Measurements from ENCODE around the gene SPA17. TPM values are rescaled to one million over a fixed set of nuclear protein-coding genes. Genes with fewer than 3 reads are reported as not detected.

SPA17 gene
- total RNA-seq, 2 experiments from 2014 or later, result 5.1 to 5.5 TPM

- no peaks in the 10 kb centered on the region for H4K20me1 ChIP-seq (ENCODE audit: insufficient read depth, low read length)
- H3K4me2 ChIP-seq (ENCODE audit: low read length), result no peak overlapping the region
- TF ChIP-seq EZH2phosphoT487 (IDR thresholded peaks at IDR 0.05; ENCODE audit: borderline replicate concordance, low read depth, low read length) (no peak), CTCF (conservative IDR thresholded peaks at IDR 0.05; ENCODE audit: low read length) (no peak)
These were observed 45.1 kb downstream of the SPA17 start for GRCh38 chr11:124718801-124719200.

GRCh38 chr11:124719534-124719933, 45.8 kb downstream of the SPA17 start:
- no peaks in the 10 kb centered on the region for H3K79me2 ChIP-seq (ENCODE audit: insufficient read depth, low read depth, low read length)
- no peak for DNase-seq (ENCODE audit: low spot score)
- intact Hi-C loops (cut with micrococcal nuclease; ENCODE audit: unreplicated experiment), result no loop called here
- no peak for TF ChIP-seq EZH2phosphoT487 (IDR thresholded peaks at IDR 0.05; ENCODE audit: borderline replicate concordance, low read depth, low read length)
- TF ChIP-seq CTCF (conservative IDR thresholded peaks at IDR 0.05; ENCODE audit: low read length), result no peak
- no peaks in the 10 kb centered on the region for H3K36me3 ChIP-seq (ENCODE audit: insufficient read depth, low read length)
- H3K4me1 ChIP-seq (ENCODE audit: insufficient read depth, low read length, poor library complexity, severe bottlenecking), result peaks cover 18% of the 10 kb centered on the region
- no peak overlapping the region for H3K4me3 ChIP-seq (ENCODE audit: low read depth, low read length, poor library complexity, severe bottlenecking)
- no peak overlapping the region for H3K4me2 ChIP-seq (ENCODE audit: low read length)
- no peaks in the 10 kb centered on the region for H3K9me2 ChIP-seq (ENCODE audit: insufficient read depth, low read length)
- ChIA-PET CTCF (ENCODE audit: unreplicated experiment) (no interaction called here), POLR2A (no interaction called here)
- H2AFZ ChIP-seq (ENCODE audit: low read length), result no peak overlapping the region
- H4K20me1 ChIP-seq (ENCODE audit: insufficient read depth, low read length), result no peaks in the 10 kb centered on the region
- H3K27ac ChIP-seq (ENCODE audit: low read depth, low read length, poor library complexity, severe bottlenecking), result no peak overlapping the region
- BruUV-seq (replicated peaks), result no TSS peak
- H3K9me3 ChIP-seq (ENCODE audit: low read length), result no peaks in the 10 kb centered on the region

More at GRCh38 chr11:124718801-124719200, 45.1 kb downstream of the SPA17 start:
- H3K27ac ChIP-seq (ENCODE audit: low read depth, low read length, poor library complexity, severe bottlenecking), result no peak overlapping the region
- POLR2A ChIA-PET, result no interaction called here
- intact Hi-C loops (cut with micrococcal nuclease; ENCODE audit: unreplicated experiment), result no loop called here
- H3K79me2 ChIP-seq (ENCODE audit: insufficient read depth, low read depth, low read length), result no peaks in the 10 kb centered on the region
- H2AFZ ChIP-seq (ENCODE audit: low read length), result no peak overlapping the region
- H3K36me3 ChIP-seq (ENCODE audit: insufficient read depth, low read length), result no peaks in the 10 kb centered on the region
- no peaks in the 10 kb centered on the region for H3K9me3 ChIP-seq (ENCODE audit: low read length)
- no peaks in the 10 kb centered on the region for H3K9me2 ChIP-seq (ENCODE audit: insufficient read depth, low read length)
- CTCF ChIA-PET (ENCODE audit: unreplicated experiment), result no interaction called here
- peaks cover 13% of the 10 kb centered on the region for H3K4me1 ChIP-seq (ENCODE audit: insufficient read depth, low read length, poor library complexity, severe bottlenecking)
- no TSS peak for BruUV-seq (replicated peaks)
- no peak overlapping the region for H3K4me3 ChIP-seq (ENCODE audit: low read depth, low read length, poor library complexity, severe bottlenecking)
- no peak for DNase-seq (ENCODE audit: low spot score)

DNA sequence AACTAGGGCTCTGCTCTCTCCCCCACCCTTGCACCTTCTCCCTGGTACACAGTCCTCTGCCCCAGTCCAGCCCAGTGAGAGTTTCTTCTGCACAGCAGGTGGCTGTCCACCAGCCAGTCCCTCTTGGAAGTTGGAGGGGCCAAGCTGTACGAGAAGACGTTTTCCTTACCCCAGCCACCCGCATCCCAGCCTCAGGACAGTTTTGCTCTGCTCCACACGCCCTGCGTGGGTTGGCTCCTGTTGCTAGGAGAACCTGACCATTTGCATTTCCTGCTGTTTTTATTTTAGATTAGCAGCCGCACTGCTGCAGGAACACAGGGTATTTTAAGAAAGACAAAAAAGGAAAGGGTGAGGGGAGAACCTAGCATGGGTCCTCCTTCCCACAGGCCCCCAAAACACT, 48.5 kb downstream of the SPA17 start:
- intact Hi-C loops (cut with micrococcal nuclease; ENCODE audit: unreplicated experiment), result no loop called here
- Histone ChIP-seq H4K20me1 (ENCODE audit: insufficient read depth, low read length) (no peaks in the 10 kb centered on the region), H3K27ac (ENCODE audit: low read depth, low read length, poor library complexity, severe bottlenecking) (no peak overlapping the region), H3K36me3 (ENCODE audit: insufficient read depth, low read length) (no peaks in the 10 kb centered on the region), H3K4me1 (ENCODE audit: insufficient read depth, low read length, poor library complexity, severe bottlenecking) (peaks cover 40% of the 10 kb centered on the region), H3K9me3 (ENCODE audit: low read length) (no peaks in the 10 kb centered on the region), H3K4me2 (ENCODE audit: low read length) (peak overlapping the region; percentile 26; the same call in 1 of the 2 replicates), H2AFZ (ENCODE audit: low read length) (peak overlapping the region; percentile 14; the same call in 1 of the 2 replicates), H3K9me2 (ENCODE audit: insufficient read depth, low read length) (no peaks in the 10 kb centered on the region), H3K4me3 (ENCODE audit: low read depth, low read length, poor library complexity, severe bottlenecking) (no peak overlapping the region), H3K79me2 (ENCODE audit: insufficient read depth, low read depth, low read length) (no peaks in the 10 kb centered on the region)
- CTCF ChIA-PET (ENCODE audit: unreplicated experiment), result no interaction called here
- TF ChIP-seq CTCF (conservative IDR thresholded peaks at IDR 0.05; ENCODE audit: low read length), result no peak
- no peak for TF ChIP-seq EZH2phosphoT487 (IDR thresholded peaks at IDR 0.05; ENCODE audit: borderline replicate concordance, low read depth, low read length)
- DNase-seq (ENCODE audit: low spot score), result no peak
- POLR2A ChIA-PET, result no interaction called here
- BruUV-seq (replicated peaks), result no TSS peak

Data from OCI-LY7 (cell line).